Type B pancreatic cell (in vitro differentiated cells): Measurements from ENCODE around the gene C2orf80. TPM values are rescaled to one million over a fixed set of nuclear protein-coding genes. Genes with fewer than 3 reads are reported as not detected.
A peak's percentile ranks its signal among the peaks of the same experiment; 100 is the strongest.
"Not testable (repeated sequence)": the region's sequence is repeated elsewhere in the genome, so short reads cannot be mapped to it uniquely, and the experiment has no call there.

Experiments used
- DNase-seq: peaks from one replicate; pipeline ENCODE4 v3.0.0; 2021; ENCODE audit warnings: mixed read lengths; ENCODE audit not compliant: unreplicated experiment; ENCODE audit errors: extremely low spot score
- H3K27ac Mint-ChIP-seq: 2 replicates; pipeline ENCODE4 v1.8.0; 2021; ENCODE audit warnings: mild to moderate bottlenecking, mixed read lengths
- H3K27me3 Mint-ChIP-seq: 2 replicates; pipeline ENCODE4 v1.8.0; 2021; ENCODE audit warnings: mixed read lengths
- H3K36me3 Mint-ChIP-seq: 2 replicates; pipeline ENCODE4 v1.8.0; 2021; ENCODE audit warnings: mixed read lengths
- H3K4me1 Mint-ChIP-seq: one replicate; pipeline ENCODE4 v1.8.0; 2021; ENCODE audit warnings: mixed read lengths; ENCODE audit not compliant: unreplicated experiment
- H3K4me3 Mint-ChIP-seq: 2 replicates; pipeline ENCODE4 v1.8.0; 2021; ENCODE audit warnings: mild to moderate bottlenecking, mixed read lengths
- H3K9me3 Mint-ChIP-seq: 2 replicates; pipeline ENCODE4 v1.8.0; 2021; ENCODE audit warnings: mixed read lengths
- CTCF ChIP-seq: fragments of 200-600 bp; sonication (generic); conservative IDR thresholded peaks from 2 replicates; pipeline ENCODE4 v1.5.0; 2021; ENCODE audit warnings: antibody characterized with exemption, mild to moderate bottlenecking
- total RNA-seq: library from RNA; stranded (reverse); gene quantifications from 2 replicates; pipeline ENCODE4 v1.2.1, GENCODE V29; 2021; ENCODE audit warnings: low replicate concordance

The C2orf80 gene
- total RNA-seq, 1 donor from 2014 or later, result not detected

- H3K27me3 Mint-ChIP-seq, result no peaks in the 10 kb centered on the region
- no peak for TF ChIP-seq CTCF
- no peak for DNase-seq
- no peaks in the 10 kb centered on the region for H3K36me3 Mint-ChIP-seq
- no peak overlapping the region for H3K4me3 Mint-ChIP-seq
- H3K27ac Mint-ChIP-seq, result no peak overlapping the region
- H3K9me3 Mint-ChIP-seq, result peaks cover 7% of the 10 kb centered on the region
- H3K4me1 Mint-ChIP-seq, result peaks cover 11% of the 10 kb centered on the region
Observed at GRCh38 chr2:208139447-208139846, 50.4 kb downstream of the C2orf80 start.

- not testable (repeated sequence) for H3K27ac Mint-ChIP-seq, H3K4me1 Mint-ChIP-seq, H3K9me3 Mint-ChIP-seq, H3K4me3 Mint-ChIP-seq, DNase-seq, H3K36me3 Mint-ChIP-seq, H3K27me3 Mint-ChIP-seq
Observed at GRCh38 chr2:208138334-208138733, 51.5 kb downstream of the C2orf80 start.

GRCh38 chr2:208136716-208137094 lies 53.1 kb downstream of the C2orf80 start:
- Mint-ChIP-seq H3K4me1 (peaks cover 4% of the 10 kb centered on the region), H3K4me3 (no peak overlapping the region), H3K27ac (peak overlapping the region; percentile 61), H3K9me3 (peaks cover 7% of the 10 kb centered on the region), H3K36me3 (no peaks in the 10 kb centered on the region), H3K27me3 (no peaks in the 10 kb centered on the region)
- TF ChIP-seq CTCF, result no peak
- no peak for DNase-seq

GRCh38 chr2:208135794-208136715 lies 53.8 kb downstream of the C2orf80 start:
- no peak for TF ChIP-seq CTCF
- Mint-ChIP-seq H3K4me1 (peaks cover 5% of the 10 kb centered on the region), H3K4me3 (no peak overlapping the region), H3K27me3 (no peaks in the 10 kb centered on the region), H3K27ac (peak overlapping the region; percentile 61), H3K36me3 (no peaks in the 10 kb centered on the region), H3K9me3 (peaks cover 7% of the 10 kb centered on the region)
- no peak for DNase-seq

- no peak for DNase-seq
- Mint-ChIP-seq H3K36me3 (no peaks in the 10 kb centered on the region), H3K27ac (no peak overlapping the region), H3K27me3 (no peaks in the 10 kb centered on the region), H3K4me3 (no peak overlapping the region), H3K9me3 (peaks cover 7% of the 10 kb centered on the region), H3K4me1 (peaks cover 15% of the 10 kb centered on the region)
- TF ChIP-seq CTCF, result no peak
Observed at GRCh38 chr2:208134928-208135586, 54.8 kb downstream of the C2orf80 start.

- no peak for DNase-seq
- Mint-ChIP-seq H3K4me3 (peak overlapping the region; percentile 4), H3K27me3 (no peaks in the 10 kb centered on the region), H3K36me3 (no peaks in the 10 kb centered on the region), H3K9me3 (no peaks in the 10 kb centered on the region), H3K4me1 (peaks cover 19% of the 10 kb centered on the region), H3K27ac (no peak overlapping the region)
- no peak for TF ChIP-seq CTCF
Observed at GRCh38 chr2:208130712-208131110, 59.1 kb downstream of the C2orf80 start.
